H9 (cell line): ENCODE data around the gene RASSF8. TPM values are rescaled to one million over a fixed set of nuclear protein-coding genes. Genes with fewer than 3 reads are reported as not detected.

ENCODE experiments used
- DNase-seq: peaks from one replicate; pipeline ENCODE4 v3.0.0-alpha.2; 2017
- H2AFZ ChIP-seq: one replicate; pipeline ENCODE4 v1.6.1; 2013; ENCODE audit warnings: mild to moderate bottlenecking, low read length, control low read depth, moderate library complexity
- H2AK5ac ChIP-seq: 2 replicates; pipeline ENCODE4 v1.6.1; 2013; ENCODE audit warnings: low read length, control low read depth, mixed read lengths; ENCODE audit not compliant: insufficient read length
- H2BK120ac ChIP-seq: one replicate; pipeline ENCODE4 v1.6.1; 2013; ENCODE audit warnings: low read depth, mild to moderate bottlenecking, low read length, control low read depth, inconsistent platforms; ENCODE audit not compliant: poor library complexity, severe bottlenecking
- H2BK12ac ChIP-seq: 2 replicates; pipeline ENCODE4 v1.6.1; 2013; ENCODE audit warnings: low read length, control low read depth, mixed read lengths, low read depth; ENCODE audit not compliant: insufficient read length
- H2BK15ac ChIP-seq: 2 replicates; pipeline ENCODE4 v1.6.1; 2013; ENCODE audit warnings: low read depth, low read length, control low read depth
- H2BK20ac ChIP-seq: one replicate; pipeline ENCODE4 v1.6.1; 2013; ENCODE audit warnings: low read depth, mild to moderate bottlenecking, low read length, control low read depth, inconsistent platforms; ENCODE audit not compliant: poor library complexity, severe bottlenecking
- H2BK5ac ChIP-seq: 2 replicates; pipeline ENCODE4 v1.6.1; 2013; ENCODE audit warnings: low read length, control low read depth, mixed read lengths; ENCODE audit not compliant: insufficient read length
- H3K14ac ChIP-seq: 2 replicates; pipeline ENCODE4 v1.6.1; 2013; ENCODE audit warnings: low read length, control low read depth; ENCODE audit not compliant: insufficient read depth
- H3K18ac ChIP-seq: 2 replicates; pipeline ENCODE4 v1.6.1; 2013; ENCODE audit warnings: low read depth, mild to moderate bottlenecking, mixed read lengths, low read length, control low read depth; ENCODE audit not compliant: insufficient read length
- H3K23ac ChIP-seq: 2 replicates; pipeline ENCODE4 v1.6.1; 2013; ENCODE audit warnings: low read length, control low read depth, mixed read lengths, low read depth; ENCODE audit not compliant: insufficient read length
- H3K23me2 ChIP-seq: 2 replicates; pipeline ENCODE4 v1.6.1; 2013; ENCODE audit warnings: low read depth, mild to moderate bottlenecking, mixed read lengths, low read length, control low read depth; ENCODE audit not compliant: insufficient read length, poor library complexity, severe bottlenecking
- H3K27ac ChIP-seq: 2 replicates; pipeline ENCODE4 v1.5.1; 2013; ENCODE audit warnings: low read length, control low read depth, mixed read lengths, low read depth; ENCODE audit not compliant: insufficient read length
- H3K27me3 ChIP-seq: 2 replicates; pipeline ENCODE4 v1.6.1; 2013; ENCODE audit warnings: low read length, control low read depth, inconsistent platforms; ENCODE audit not compliant: insufficient read depth
- H3K4ac ChIP-seq: 2 replicates; pipeline ENCODE4 v1.6.1; 2013; ENCODE audit warnings: low read depth, mild to moderate bottlenecking, control low read depth, inconsistent platforms, low read length, moderate library complexity
- H3K4me1 ChIP-seq: 2 replicates; pipeline ENCODE4 v1.6.1; 2013; ENCODE audit warnings: low read length, control low read depth, inconsistent platforms; ENCODE audit not compliant: insufficient read depth
- H3K4me2 ChIP-seq: 2 replicates; pipeline ENCODE4 v1.6.1; 2013; ENCODE audit warnings: low read length, control low read depth, mixed read lengths; ENCODE audit not compliant: insufficient read length, insufficient read depth
- H3K56ac ChIP-seq: 2 replicates; pipeline ENCODE4 v1.6.1; 2013; ENCODE audit warnings: low read depth, mild to moderate bottlenecking, mixed read lengths, low read length, control low read depth; ENCODE audit not compliant: insufficient read length
- H3K79me1 ChIP-seq: 2 replicates; pipeline ENCODE4 v1.6.1; 2013; ENCODE audit warnings: low read depth, mild to moderate bottlenecking, moderate library complexity, low read length, control low read depth, inconsistent platforms; ENCODE audit not compliant: insufficient read depth, poor library complexity, severe bottlenecking
- H3K79me2 ChIP-seq: 2 replicates; pipeline ENCODE4 v1.6.1; 2013; ENCODE audit warnings: low read length, control low read depth, inconsistent platforms; ENCODE audit not compliant: insufficient read depth
- H3K9ac ChIP-seq: 2 replicates; pipeline ENCODE4 v1.6.1; 2013; ENCODE audit warnings: low read length, control low read depth, mixed read lengths; ENCODE audit not compliant: insufficient read length; ENCODE audit errors: extremely low read depth
- H3K9me3 ChIP-seq: one replicate; pipeline ENCODE4 v1.6.1; 2013; ENCODE audit warnings: low read depth, low read length, inconsistent platforms; ENCODE audit not compliant: control insufficient read depth
- H3T11ph ChIP-seq: one replicate; pipeline ENCODE4 v1.6.1; 2013; ENCODE audit warnings: mild to moderate bottlenecking, low read length, control low read depth, inconsistent platforms
- H4K20me1 ChIP-seq: one replicate; pipeline ENCODE4 v1.6.1; 2013; ENCODE audit not compliant: control insufficient read depth, insufficient read length, insufficient read depth
- H4K5ac ChIP-seq: 2 replicates; pipeline ENCODE4 v1.6.1; 2013; ENCODE audit warnings: low read depth, mild to moderate bottlenecking, mixed read lengths, low read length, control low read depth; ENCODE audit not compliant: insufficient read length
- H4K8ac ChIP-seq: replicated peaks from 2 replicates; pipeline ENCODE4 v1.6.1; 2013; ENCODE audit warnings: low read length, control low read depth, mixed read lengths, low read depth; ENCODE audit not compliant: insufficient read length
- H4K91ac ChIP-seq: 2 replicates; pipeline ENCODE4 v1.6.1; 2013; ENCODE audit warnings: low read depth, mild to moderate bottlenecking, moderate library complexity, mixed read lengths, low read length, control low read depth; ENCODE audit not compliant: insufficient read length
- H3K27ac Mint-ChIP-seq, 3 experiments: 2 replicates in 2 of 3; 3 replicates in 1 of 3; pipeline ENCODE4 v1.8.0; 2020 to 2021; ENCODE audit warnings: mixed read lengths in 3 of 3, mild to moderate bottlenecking in 1 of 3, moderate library complexity in 1 of 3
- H3K27me3 Mint-ChIP-seq: 2 replicates; pipeline ENCODE4 v1.8.0; 2021; ENCODE audit warnings: low read depth, mild to moderate bottlenecking, moderate library complexity, mixed read lengths
- H3K36me3 Mint-ChIP-seq, 3 experiments: 2 replicates in 2 of 3; 3 replicates in 1 of 3; pipeline ENCODE4 v1.8.0; 2020 to 2021; ENCODE audit warnings: low read depth in 3 of 3, mixed read lengths in 3 of 3; ENCODE audit not compliant: insufficient read depth in 1 of 3
- H3K4me1 Mint-ChIP-seq, 2 experiments: 2 replicates each; pipeline ENCODE4 v1.8.0; 2020; ENCODE audit warnings: mixed read lengths in 2 of 2
- H3K4me3 Mint-ChIP-seq, 2 experiments: 2 replicates in 1 of 2; 3 replicates in 1 of 2; pipeline ENCODE4 v1.8.0; 2020 to 2021; ENCODE audit warnings: mild to moderate bottlenecking in 2 of 2, mixed read lengths in 2 of 2, moderate library complexity in 1 of 2
- H3K9me3 Mint-ChIP-seq, 2 experiments: 2 replicates in 1 of 2; 3 replicates in 1 of 2; pipeline ENCODE4 v1.8.0; 2020; ENCODE audit warnings: mild to moderate bottlenecking in 2 of 2, mixed read lengths in 2 of 2, moderate library complexity in 1 of 2
- CTCF ChIP-seq: fragments of 200-600 bp; sonication (generic); conservative IDR thresholded peaks from 3 replicates; pipeline ENCODE4 v1.8.0; 2021; ENCODE audit warnings: antibody characterized with exemption, mild to moderate bottlenecking
- WGBS: extraction: QIAGEN DNeasy Blood & Tissue Kit; methylation state at CpG from one replicate; pipeline ENCODE4 v1.1.7; 2013; ENCODE audit warnings: missing lambda C conversion rate, low lambda C conversion rate, mixed read lengths; ENCODE audit not compliant: insufficient read length; ENCODE audit errors: extremely low coverage; 5-methylcytosine and 5-hydroxymethylcytosine counted together
- total RNA-seq: library from RNA; stranded (reverse); gene quantifications from 2 replicates; pipeline ENCODE4 v1.2.1, GENCODE V29; 2021

RASSF8 gene
- total RNA-seq, 1 experiment from 2014 or later, result 38.8 TPM

GRCh38 chr12:26122681-26123481 lies 164.4 kb downstream of the RASSF8 start:
- H3K4me3 Mint-ChIP-seq, result peak overlapping the region; percentile 59 to 87
- Histone ChIP-seq H2BK20ac (no peak overlapping the region), H3K18ac (no peak overlapping the region), H3K9ac (no peak overlapping the region), H2BK5ac (no peak overlapping the region), H2BK12ac (no peak overlapping the region), H2BK120ac (no peak overlapping the region), H3K4me2 (peak overlapping the region; percentile 87), H3K9me3 (no peaks in the 10 kb centered on the region), H2BK15ac (no peak overlapping the region), H3K23ac (no peak overlapping the region), H3K56ac (no peak overlapping the region), H3K14ac (no peak overlapping the region), H3K79me1 (no peaks in the 10 kb centered on the region), H2AFZ (no peak overlapping the region), H2AK5ac (no peak overlapping the region), H4K91ac (no peak overlapping the region), H3K4ac (no peak overlapping the region), H3T11ph (no peak overlapping the region), H3K27me3 (peaks cover 47% of the 10 kb centered on the region), H3K23me2 (peaks cover 32% of the 10 kb centered on the region), H4K5ac (no peak overlapping the region), H3K27ac (no peak overlapping the region), H3K79me2 (no peaks in the 10 kb centered on the region), H4K8ac (no peak overlapping the region), H4K20me1 (no peaks in the 10 kb centered on the region), H3K4me1 (peaks cover 3% of the 10 kb centered on the region; the same call in 1 of the 2 replicates)
- peaks cover 0 to 4% of the 10 kb centered on the region in 2 experiments; a peak in 1 of 5 replicates for H3K9me3 Mint-ChIP-seq
- peaks cover 0 to 4% (median 0%) of the 10 kb centered on the region in 3 experiments; a peak in 1 of 7 replicates for H3K36me3 Mint-ChIP-seq
- TF ChIP-seq CTCF, result no peak; the same call in 2 of the 3 replicates
- peak; percentile 56 for DNase-seq
- H3K27ac Mint-ChIP-seq, result peak overlapping the region in 1 of 3 experiments; percentile 48; a peak in 1 of 7 replicates
- peaks cover 32 to 49% of the 10 kb centered on the region in 2 experiments for H3K4me1 Mint-ChIP-seq
- no CpG with 5 or more reads among the region's 69 CpGs for WGBS
- H3K27me3 Mint-ChIP-seq, result peaks cover 93% of the 10 kb centered on the region
